GM12878 (cell line): Measurements from ENCODE around the gene TPRA1. TPM values are rescaled to one million over a fixed set of nuclear protein-coding genes. Genes with fewer than 3 reads are reported as not detected.

Source experiments
- ATAC-seq: fragments of 200-7000 bp; cut with Tn5 transposase; 3 replicates; pipeline ENCODE4 v1.9.1; 2020; ENCODE audit warnings: mild to moderate bottlenecking, moderate library complexity
- BruUV-seq: library from RNA; stranded (reverse); fragments of 400-500 nt; replicated peaks from 2 replicates; lab custom pipeline; 2021; lab: Mats Ljungman, UMichigan
- CTCF ChIA-PET: fragments of 300-600 bp; sonication (Branson Sonifier 250); formaldehyde crosslinking; extraction: SDS; loops from one replicate; lab custom pipeline; 2021; ENCODE audit warnings: inconsistent platforms; lab: Yijun Ruan, JAX
- POLR2A ChIA-PET: fragments of 350-600 bp; formaldehyde crosslinking; extraction: SDS; loops from one replicate; lab custom pipeline; 2021; ENCODE audit warnings: inconsistent platforms; lab: Charles Lee
- RAD21 ChIA-PET: fragments of 300-600 bp; sonication (Branson Sonifier 250); formaldehyde crosslinking; loops from one replicate; lab custom pipeline; 2023; ENCODE audit warnings: antibody characterized with exemption; ENCODE audit not compliant: unreplicated experiment; lab: Charles Lee
- SMC1A ChIA-PET: fragments of 300-600 bp; sonication (Branson Sonifier 250); formaldehyde crosslinking; loops from one replicate; lab custom pipeline; 2023; ENCODE audit not compliant: unreplicated experiment, uncharacterized antibody; lab: Charles Lee
- DNase-seq: peaks from one replicate; pipeline ENCODE4 v3.0.0-alpha.2; 2011; ENCODE audit warnings: low read depth, low spot score
- FAIRE-seq: peaks from 3 replicates; lab custom pipeline; 2011; peaks lifted over from hg19 to GRCh38; lab: Jason Lieb, UNC
- H2AFZ ChIP-seq: 2 replicates; pipeline ENCODE4 v1.6.0; 2011; ENCODE audit warnings: low read depth, low read length, control low read depth; ENCODE audit not compliant: control insufficient read depth
- H3K27ac ChIP-seq: 2 replicates; pipeline ENCODE4 v1.5.1; 2011; ENCODE audit warnings: control low read depth; ENCODE audit not compliant: control insufficient read depth, insufficient read depth
- H3K27me3 ChIP-seq, 2 experiments: replicated peaks in 1 of 2; 2 replicates each; pipeline versions ENCODE4 v1.6.0 to v1.6.1; 2011; ENCODE audit warnings: low read length in 1 of 2; ENCODE audit not compliant: control insufficient read depth in 2 of 2, insufficient read depth in 2 of 2
- H3K36me3 ChIP-seq, 2 experiments: 2 replicates each; pipeline ENCODE4 v1.5.1; 2011; ENCODE audit warnings: low read length in 1 of 2; ENCODE audit not compliant: control insufficient read depth in 2 of 2, insufficient read depth in 2 of 2
- H3K4me1 ChIP-seq: 2 replicates; pipeline ENCODE4 v1.6.1; 2011; ENCODE audit warnings: mild to moderate bottlenecking, low read length, moderate library complexity, mixed read lengths; ENCODE audit not compliant: control insufficient read depth, insufficient read depth
- H3K4me2 ChIP-seq: 2 replicates; pipeline ENCODE4 v1.6.0; 2011; ENCODE audit warnings: control low read depth; ENCODE audit not compliant: control insufficient read depth, insufficient read depth
- H3K4me3 ChIP-seq: fragments of 200-600 bp; sonication (generic); 2 replicates; pipeline ENCODE4 v1.5.1; 2016
- H3K79me2 ChIP-seq: 2 replicates; pipeline ENCODE4 v1.6.0; 2011; ENCODE audit warnings: low read length; ENCODE audit not compliant: control insufficient read depth, insufficient read depth
- H3K9ac ChIP-seq: 2 replicates; pipeline ENCODE4 v1.8.0; 2011; ENCODE audit warnings: low read length, control low read depth, mixed read lengths; ENCODE audit not compliant: control insufficient read depth, insufficient read depth
- H3K9me3 ChIP-seq: replicated peaks from 3 replicates; pipeline ENCODE4 v1.5.1; 2011; ENCODE audit warnings: mild to moderate bottlenecking, low read length; ENCODE audit not compliant: control insufficient read depth, insufficient read depth
- H4K20me1 ChIP-seq: 2 replicates; pipeline ENCODE4 v1.6.0; 2011; ENCODE audit not compliant: control insufficient read depth, insufficient read depth
- BCL3 ChIP-seq: IDR thresholded peaks from 2 replicates; pipeline ENCODE4 v1.6.1; 2011; ENCODE audit warnings: borderline replicate concordance, low read depth, mild to moderate bottlenecking, moderate library complexity, low read length; ENCODE audit not compliant: insufficient read depth, poor library complexity, severe bottlenecking
- ETV6 ChIP-seq, 2 experiments: fragments of 450-650 bp in 1 of 2; IDR thresholded peaks in 1 of 2; conservative IDR thresholded peaks in 1 of 2; 2 replicates each; pipeline ENCODE4 v1.6.1; 2014; ENCODE audit warnings: antibody characterized with exemption in 1 of 2, borderline replicate concordance in 1 of 2, low read depth in 1 of 2, mild to moderate bottlenecking in 1 of 2, moderate library complexity in 1 of 2
- GABPA ChIP-seq: IDR thresholded peaks from 2 replicates; pipeline ENCODE4 v1.6.1; 2014; ENCODE audit warnings: antibody characterized with exemption, low read depth, mild to moderate bottlenecking, inconsistent platforms
- HCFC1 ChIP-seq: fragments of 150-350 bp; IDR thresholded peaks from 2 replicates; pipeline ENCODE4 v1.6.1; 2014; ENCODE audit warnings: low read length
- MEF2A ChIP-seq: IDR thresholded peaks from 2 replicates; pipeline ENCODE4 v1.6.1; 2011; ENCODE audit warnings: low read depth, mild to moderate bottlenecking, low read length, moderate library complexity; ENCODE audit not compliant: insufficient read depth
- MTA3 ChIP-seq: IDR thresholded peaks from 2 replicates; pipeline ENCODE4 v1.6.1; 2012; ENCODE audit warnings: low read length, inconsistent platforms, borderline replicate concordance
- MYB ChIP-seq: fragments of 150-350 bp; IDR thresholded peaks from 2 replicates; pipeline ENCODE4 v1.6.1; 2014; ENCODE audit warnings: mild to moderate bottlenecking, low read depth, low read length, borderline replicate concordance
- NFXL1 ChIP-seq: fragments of 450-650 bp; IDR thresholded peaks from 2 replicates; pipeline ENCODE4 v1.6.1; 2017; ENCODE audit warnings: antibody characterized with exemption, mild to moderate bottlenecking, borderline replicate concordance
- SMAD1 ChIP-seq: fragments of 450-650 bp; IDR thresholded peaks from 2 replicates; pipeline ENCODE4 v1.6.1; 2018; ENCODE audit warnings: mild to moderate bottlenecking, low read depth; ENCODE audit not compliant: partially characterized antibody
- SREBF1 ChIP-seq: IDR thresholded peaks from 2 replicates; pipeline ENCODE4 v1.6.1; 2012; ENCODE audit warnings: mild to moderate bottlenecking, low read length
- SREBF2 ChIP-seq: IDR thresholded peaks from 2 replicates; pipeline ENCODE4 v1.6.1; 2012; ENCODE audit warnings: mild to moderate bottlenecking, low read length
- WGBS: methylation state at CpG from one replicate; pipeline ENCODE4 v1.1.6; 2016; ENCODE audit warnings: low lambda C conversion rate; ENCODE audit not compliant: insufficient replicate concordance, insufficient coverage; ENCODE audit errors: missing lambda C conversion rate; 5-methylcytosine and 5-hydroxymethylcytosine counted together
- in situ Hi-C: fragments of 300-500 bp; cut with MboI; formaldehyde crosslinking; loops from 9 replicates; pipeline ENCODE4 v1.14.3; 2018; ENCODE audit warnings: mixed read lengths
- intact Hi-C: fragments of 100-400 bp; cut with micrococcal nuclease; formaldehyde crosslinking; loops from one replicate; pipeline ENCODE4 v1.14.2; 2022; ENCODE audit not compliant: unreplicated experiment
- polyA plus RNA-seq, 11 experiments: library from polyadenylated mRNA; depleted of rRNA in 4 of 11; unstranded in 6 of 11; stranded (reverse) in 5 of 11; fragments of >200 nt; fragmentation: Nextera tagmentation in 4 of 11; fragmentation: Illumina TruSeq in 1 of 11; extraction: Ambion mirVana in 4 of 11; extraction: Trizol in 1 of 11; gene quantifications; 1 replicate in 1 of 11; 2 replicates in 10 of 11; pipeline versions ENCODE4 v1.2.1 to v1.2.3, GENCODE V29; 2011 to 2016; ENCODE audit warnings: inconsistent platforms in 2 of 11, missing spikeins in 2 of 11, low read depth in 1 of 11
- total RNA-seq, 4 experiments: library from RNA; depleted of rRNA in 3 of 4; stranded (reverse); fragments of >200 nt in 3 of 4; fragmentation: Illumina TruSeq in 1 of 4; extraction: Trizol in 1 of 4; gene quantifications; 2 replicates each; pipeline versions ENCODE4 v1.2.1 to v1.2.3, GENCODE V29; 2013 to 2021

The TPRA1 gene
- total and polyA plus RNA-seq, 10 of the 15 experiments (the other 5 are each of a cell fraction or from before 2014, with no cell fraction given) = 1.8 to 39.6 (median 26.6) TPM

DNA sequence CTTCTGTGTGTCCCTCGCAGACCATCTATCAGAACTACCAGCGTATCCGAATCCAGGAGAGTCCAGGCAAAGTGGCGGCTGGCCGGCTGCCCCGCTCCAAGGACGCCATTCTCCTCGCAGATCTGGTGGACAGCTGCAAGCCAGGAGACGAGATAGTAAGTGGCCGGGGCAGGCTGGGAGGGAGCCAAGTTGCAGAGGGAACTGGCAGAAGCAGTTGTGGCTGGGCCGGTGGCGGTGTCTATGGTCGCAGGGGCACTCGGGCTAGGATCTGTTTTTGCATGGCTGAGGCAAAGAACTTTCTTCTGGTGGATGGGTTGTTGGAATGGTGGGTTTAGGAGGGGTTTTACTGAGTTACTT, 17.8 kb upstream of the TPRA1 start:
- no peaks in the 10 kb centered on the region for H3K27me3 ChIP-seq
- no peak for TF ChIP-seq NFXL1
- TF ChIP-seq ETV6 (conservative IDR thresholded peaks at IDR 0.05 in 1 of 2, IDR thresholded peaks at IDR 0.05 in 1 of 2; ENCODE audit: borderline replicate concordance in 1 of 2, low read depth in 1 of 2) = no peak
- over 99% methylated on average over 14 of the region's 14 CpGs for WGBS
- H3K27ac ChIP-seq = no peak overlapping the region
- H3K4me1 ChIP-seq = peaks cover 11% of the 10 kb centered on the region
- DNase-seq (no peak), FAIRE-seq (no peak), ATAC-seq (no peak)
- BruUV-seq = no TSS peak
- H3K36me3 ChIP-seq = peaks cover 62 to 66% of the 10 kb centered on the region in 2 experiments
- in situ Hi-C loops = no loop called here
- no peak overlapping the region for H3K9ac ChIP-seq
- 0 out of 2 replicates have a peak, but pooled peaks cover 3% of the 10 kb centered on the region for H4K20me1 ChIP-seq
- ChIA-PET RAD21 (no interaction called here), POLR2A (interaction anchor here (1.4 kb wide), 1 partner anchor 9 kb away, joined by 4 read pairs; no protein-coding TSS in a partner anchor), CTCF (no interaction called here), SMC1A (no interaction called here)
- peaks cover 14% of the 10 kb centered on the region for H3K79me2 ChIP-seq
- H3K4me2 ChIP-seq = no peak overlapping the region
- H2AFZ ChIP-seq = no peak overlapping the region
- H3K4me3 ChIP-seq = no peak overlapping the region
- intact Hi-C loops = no loop called here
- no peaks in the 10 kb centered on the region for H3K9me3 ChIP-seq

GRCh38 chr3:127607675-127608361, 17.3 kb upstream of the TPRA1 start:
- no peak overlapping the region for H3K27ac ChIP-seq
- H3K4me2 ChIP-seq = no peak overlapping the region
- no peaks in the 10 kb centered on the region for H3K9me3 ChIP-seq
- in situ Hi-C loops = no loop called here
- H3K9ac ChIP-seq = no peak overlapping the region
- no peak overlapping the region for H2AFZ ChIP-seq
- DNase-seq (no peak), FAIRE-seq (no peak), ATAC-seq (no peak)
- TF ChIP-seq HCFC1 = no peak
- no peak for TF ChIP-seq SREBF1
- TF ChIP-seq MTA3 = no peak
- TF ChIP-seq SREBF2 = no peak
- TF ChIP-seq MEF2A = no peak
- no peak for TF ChIP-seq SMAD1
- TF ChIP-seq BCL3 = no peak
- no peak for TF ChIP-seq MYB
- TF ChIP-seq GABPA = no peak
- ChIA-PET POLR2A (interaction anchor here (1.4 kb wide), 1 partner anchor 9 kb away, joined by 4 read pairs; no protein-coding TSS in a partner anchor), CTCF (no interaction called here), SMC1A (interaction anchor here (1.2 to 1.6 kb wide), 2 partner anchors 10 to 33 kb away, joined by 4 to 5 read pairs; partner anchors contain the start of gene MCM2), RAD21 (no interaction called here)
- peaks cover 12% of the 10 kb centered on the region for H3K4me1 ChIP-seq
- H3K27me3 ChIP-seq = no peaks in the 10 kb centered on the region
- H3K36me3 ChIP-seq = peaks cover 58 to 61% of the 10 kb centered on the region in 2 experiments
- no peak overlapping the region for H3K4me3 ChIP-seq
- intact Hi-C loops = no loop called here
- no TSS peak for BruUV-seq
- WGBS = 91% methylated on average over 7 of the region's 7 CpGs
- peaks cover 14% of the 10 kb centered on the region for H3K79me2 ChIP-seq
- H4K20me1 ChIP-seq = 0 out of 2 replicates have a peak, but pooled peaks cover 3% of the 10 kb centered on the region
